Measurements from ENCODE around the gene GPR157.
"Not testable (repeated sequence)": the region's sequence is repeated elsewhere in the genome, so short reads cannot be mapped to it uniquely, and the experiment has no call there.

The GPR157 gene

GRCh38 chr1:9128520-9129265 lies at the start of gene GPR157:
GPR157 (minus strand) TSS chr1:9129102; CDS start chr1:9129027, 75 bp downstream.
- DNase-seq, result peak; percentile 9 to 39

GRCh38 chr1:9174762-9175161 lies 45.9 kb upstream of the GPR157 start:
- no peak for DNase-seq

GRCh38 chr1:9174243-9174642 lies 45.3 kb upstream of the GPR157 start:
- DNase-seq, result no peak

GRCh38 chr1:9169601-9170137 lies 40.8 kb upstream of the GPR157 start:
- DNase-seq, result no peak

GRCh38 chr1:9167638-9168037 lies 38.7 kb upstream of the GPR157 start:
- no peak for DNase-seq

- DNase-seq, result no peak
Observed at GRCh38 chr1:9166289-9167235, 37.7 kb upstream of the GPR157 start.

- DNase-seq, result no peak
Observed at GRCh38 chr1:9165396-9165795, 36.5 kb upstream of the GPR157 start.

GRCh38 chr1:9164919-9165318 lies 36.0 kb upstream of the GPR157 start:
- no peak for DNase-seq

- DNase-seq, result no peak
Observed at GRCh38 chr1:9164532-9164900, 35.6 kb upstream of the GPR157 start.

- no peak for DNase-seq
Observed at GRCh38 chr1:9161963-9162362, 33.1 kb upstream of the GPR157 start.

GRCh38 chr1:9161342-9161741 lies 32.4 kb upstream of the GPR157 start:
- no peak for DNase-seq

GRCh38 chr1:9160079-9160717 lies 31.3 kb upstream of the GPR157 start:
- DNase-seq, result no peak

- no peak for DNase-seq
Observed at GRCh38 chr1:9155879-9156278, 27.0 kb upstream of the GPR157 start.

- not testable (repeated sequence) for DNase-seq
Observed at GRCh38 chr1:9155405-9155804, 26.5 kb upstream of the GPR157 start.

- no peak for DNase-seq
Observed at GRCh38 chr1:9153152-9153551, 24.2 kb upstream of the GPR157 start.

- no peak for DNase-seq
Observed at GRCh38 chr1:9152535-9152934, 23.6 kb upstream of the GPR157 start.

- no peak for DNase-seq
Observed at GRCh38 chr1:9151328-9151860, 22.5 kb upstream of the GPR157 start.

GRCh38 chr1:9150582-9151327 lies 21.9 kb upstream of the GPR157 start:
- no peak for DNase-seq

GRCh38 chr1:9149837-9150581 lies 21.1 kb upstream of the GPR157 start:
- DNase-seq, result no peak

GRCh38 chr1:9149151-9149550 lies 20.2 kb upstream of the GPR157 start:
- no peak for DNase-seq

- DNase-seq, result no peak
Observed at GRCh38 chr1:9146156-9146555, 17.3 kb upstream of the GPR157 start.
